HG02642 (cell line): ENCODE measurements around the gene STX8.

Experiments
- ATAC-seq: cut with Tn5 transposase; IDR thresholded peaks from one replicate; pipeline ENCODE4 v1.9.1; 2021; ENCODE audit warnings: mild to moderate bottlenecking; ENCODE audit not compliant: unreplicated experiment, poor library complexity

Gene STX8

GRCh38 chr17:9251273-9251672 is 324.3 kb downstream of the STX8 start:
- ATAC-seq = no peak

DNA sequence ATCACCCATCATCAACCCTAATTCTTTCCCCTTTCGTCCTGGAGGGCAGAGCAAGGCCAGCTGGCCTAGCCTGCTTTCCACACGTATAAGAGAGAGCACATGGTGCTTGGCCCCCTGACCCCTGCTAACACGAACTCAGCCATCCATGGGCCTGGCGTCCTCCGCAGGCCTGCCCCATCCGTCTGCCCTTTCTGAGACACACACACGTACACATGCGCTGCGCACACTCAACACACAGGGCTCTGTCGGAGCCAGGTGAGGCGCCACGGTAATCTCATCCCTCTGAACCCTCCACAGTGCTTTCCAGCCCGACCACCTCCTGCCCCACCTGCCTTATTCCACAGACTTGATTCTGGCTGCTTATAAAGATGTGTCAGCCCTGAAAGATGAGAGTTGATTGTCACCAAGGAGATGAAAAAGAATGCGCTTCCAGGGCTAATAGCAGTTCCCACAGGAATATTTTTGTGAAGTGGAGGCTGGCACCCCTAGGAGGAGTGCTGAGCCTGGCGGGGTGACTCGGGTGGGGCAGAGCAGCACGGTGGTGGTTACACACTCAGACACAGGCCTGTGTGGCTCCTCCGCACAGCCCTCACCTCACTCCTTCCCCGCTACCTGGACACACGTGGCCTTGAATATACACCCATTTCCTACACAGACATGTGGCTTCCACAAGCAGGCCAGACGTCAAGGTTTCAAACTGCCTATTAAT is 326.2 kb downstream of the STX8 start:
- no peak for ATAC-seq

DNA sequence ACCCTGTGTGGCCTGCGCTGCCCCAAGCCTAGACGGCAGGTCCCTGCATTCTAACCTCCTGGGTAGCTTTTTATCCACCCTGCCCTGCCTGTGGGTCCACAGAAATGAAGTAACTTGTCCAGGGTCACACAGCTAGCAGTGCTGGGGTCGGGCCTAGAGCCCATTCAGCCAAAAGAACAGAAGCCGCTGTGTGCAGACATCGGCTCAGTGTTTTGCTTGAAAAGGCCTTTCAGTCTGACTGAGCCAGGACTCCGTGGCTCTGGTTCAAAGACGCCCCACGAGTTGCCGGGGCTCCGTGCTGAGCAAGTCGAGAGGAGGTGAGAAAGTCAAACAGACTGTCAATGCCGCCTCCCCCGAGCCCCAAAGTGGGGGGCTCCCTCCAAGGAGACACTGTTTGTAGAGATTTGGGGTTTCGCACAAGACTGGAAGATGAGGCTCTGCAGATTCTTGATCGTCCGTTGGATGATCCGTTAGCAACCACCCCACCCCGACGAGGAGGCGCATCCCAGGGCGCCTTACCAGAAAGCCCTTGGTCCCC is 328.1 kb downstream of the STX8 start:
- no peak for ATAC-seq

DNA sequence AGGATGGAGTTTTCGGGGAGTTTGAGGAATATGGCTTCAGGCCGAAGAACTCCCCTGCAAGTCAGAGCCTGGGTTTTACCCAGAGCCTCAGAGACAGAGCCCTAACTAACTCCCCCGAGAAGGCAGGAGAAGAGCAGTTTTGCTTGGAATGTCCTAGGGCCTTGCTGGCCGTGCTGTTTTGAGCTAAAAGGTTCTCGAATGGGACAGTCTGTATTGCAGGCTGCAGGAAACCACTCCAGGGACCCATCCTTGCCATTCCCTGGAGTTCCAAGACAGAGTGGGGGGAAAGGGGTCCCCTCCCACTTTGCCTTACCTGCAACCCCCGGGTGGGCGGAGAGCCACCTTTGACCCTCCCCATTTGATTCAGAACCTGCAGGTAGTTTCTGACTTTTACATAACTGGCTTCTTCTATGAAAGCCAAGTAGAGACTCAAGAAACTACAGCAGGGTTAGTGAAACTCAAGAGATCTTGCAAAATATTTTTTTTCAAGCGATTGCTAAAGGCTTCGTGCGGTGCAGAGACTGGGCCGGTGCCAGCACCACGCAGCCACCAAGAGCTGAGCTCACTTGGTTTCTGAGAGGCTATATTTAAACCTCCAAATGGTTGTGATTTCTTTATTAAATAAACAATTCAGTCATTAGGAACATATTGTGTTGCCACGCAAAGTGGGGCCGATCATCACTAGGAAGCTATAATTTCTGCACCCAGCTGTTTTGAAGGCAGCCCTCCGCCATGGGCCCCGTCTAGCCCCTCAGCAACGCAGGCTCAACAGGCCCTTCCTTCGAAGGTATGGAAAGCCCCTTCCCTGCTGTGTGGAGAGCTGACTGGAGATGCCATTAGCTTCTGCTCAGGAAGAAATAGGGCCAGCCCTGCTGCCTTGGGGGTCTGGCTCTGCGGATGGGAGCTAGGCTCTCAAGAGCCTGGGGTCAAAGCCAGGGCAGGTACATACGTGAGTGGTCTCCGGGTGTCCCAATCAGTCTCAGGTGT is 331.3 kb downstream of the STX8 start:
- no peak for ATAC-seq

- ATAC-seq = no peak
Measured at GRCh38 chr17:9242983-9243382, 332.6 kb downstream of the STX8 start.

GRCh38 chr17:9242497-9242881 is 333.1 kb downstream of the STX8 start:
- no peak for ATAC-seq

GRCh38 chr17:9241774-9242496 is 333.7 kb downstream of the STX8 start:
- ATAC-seq = no peak

- no peak for ATAC-seq
Measured at GRCh38 chr17:9241371-9241712, 334.3 kb downstream of the STX8 start.

DNA sequence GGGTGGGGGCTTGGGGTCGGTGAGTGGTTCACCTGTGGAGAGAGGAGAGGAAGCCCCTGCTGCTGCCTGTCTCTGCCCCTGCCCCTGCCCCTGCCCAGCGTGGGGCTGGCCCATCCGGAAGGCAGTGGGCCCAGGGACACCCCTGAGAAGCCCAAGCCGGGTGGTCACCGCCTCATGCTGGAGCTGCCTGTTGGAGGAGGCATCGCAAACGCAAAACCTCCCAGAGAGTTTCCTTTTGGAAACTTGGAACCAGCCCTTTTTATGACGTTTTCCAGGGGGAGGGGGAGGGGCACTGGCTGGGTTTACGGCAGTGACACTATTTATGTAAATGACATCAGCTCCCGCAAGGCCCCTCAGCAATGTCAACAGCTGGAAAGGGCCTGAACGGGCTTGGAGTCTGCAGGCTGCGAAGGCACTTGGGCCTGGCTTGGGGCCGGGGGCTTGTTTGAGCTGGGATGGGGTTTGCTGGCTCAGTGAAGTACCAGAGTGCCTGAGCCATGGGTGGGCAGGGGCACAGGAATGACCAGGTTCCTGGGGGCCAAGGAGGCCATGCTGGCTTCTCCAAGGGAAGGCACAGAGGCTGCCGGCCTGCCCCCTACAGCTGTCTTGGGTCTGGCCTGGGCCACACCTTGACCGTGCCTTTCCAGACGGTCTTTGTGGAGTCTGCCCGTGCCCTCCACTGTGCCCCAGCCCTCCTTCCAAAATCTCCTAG is 334.8 kb downstream of the STX8 start:
- no peak for ATAC-seq

GRCh38 chr17:9239793-9240658 is 335.6 kb downstream of the STX8 start:
- peak; percentile 59 for ATAC-seq

DNA sequence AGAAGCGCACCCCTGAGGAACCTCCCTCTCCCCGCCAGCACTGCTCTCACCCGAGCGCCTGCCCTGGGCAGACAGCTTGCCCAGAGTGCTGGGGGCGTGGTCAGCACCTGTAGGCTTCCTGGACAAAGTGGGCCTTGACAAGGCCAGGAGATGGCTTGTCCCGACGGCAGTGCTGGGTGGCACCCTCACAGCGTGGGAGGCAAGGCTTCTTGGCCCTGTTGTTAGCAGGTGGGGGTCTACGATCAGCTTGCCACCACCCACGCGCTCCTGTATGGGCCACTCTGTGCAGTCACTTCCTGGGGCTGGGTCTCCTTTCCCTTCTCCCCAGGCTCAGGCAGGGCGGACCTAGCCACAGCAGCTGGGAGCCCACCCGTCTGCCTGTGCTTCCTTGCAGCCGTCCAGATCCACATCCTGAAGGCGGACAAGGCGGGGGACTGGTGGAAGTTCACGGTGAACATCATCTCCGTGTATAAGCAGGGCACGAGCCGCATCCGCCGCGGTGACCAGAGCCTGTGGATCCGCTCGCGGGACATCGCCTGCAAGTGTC is 336.3 kb downstream of the STX8 start:
- ATAC-seq = peak; percentile 10

DNA sequence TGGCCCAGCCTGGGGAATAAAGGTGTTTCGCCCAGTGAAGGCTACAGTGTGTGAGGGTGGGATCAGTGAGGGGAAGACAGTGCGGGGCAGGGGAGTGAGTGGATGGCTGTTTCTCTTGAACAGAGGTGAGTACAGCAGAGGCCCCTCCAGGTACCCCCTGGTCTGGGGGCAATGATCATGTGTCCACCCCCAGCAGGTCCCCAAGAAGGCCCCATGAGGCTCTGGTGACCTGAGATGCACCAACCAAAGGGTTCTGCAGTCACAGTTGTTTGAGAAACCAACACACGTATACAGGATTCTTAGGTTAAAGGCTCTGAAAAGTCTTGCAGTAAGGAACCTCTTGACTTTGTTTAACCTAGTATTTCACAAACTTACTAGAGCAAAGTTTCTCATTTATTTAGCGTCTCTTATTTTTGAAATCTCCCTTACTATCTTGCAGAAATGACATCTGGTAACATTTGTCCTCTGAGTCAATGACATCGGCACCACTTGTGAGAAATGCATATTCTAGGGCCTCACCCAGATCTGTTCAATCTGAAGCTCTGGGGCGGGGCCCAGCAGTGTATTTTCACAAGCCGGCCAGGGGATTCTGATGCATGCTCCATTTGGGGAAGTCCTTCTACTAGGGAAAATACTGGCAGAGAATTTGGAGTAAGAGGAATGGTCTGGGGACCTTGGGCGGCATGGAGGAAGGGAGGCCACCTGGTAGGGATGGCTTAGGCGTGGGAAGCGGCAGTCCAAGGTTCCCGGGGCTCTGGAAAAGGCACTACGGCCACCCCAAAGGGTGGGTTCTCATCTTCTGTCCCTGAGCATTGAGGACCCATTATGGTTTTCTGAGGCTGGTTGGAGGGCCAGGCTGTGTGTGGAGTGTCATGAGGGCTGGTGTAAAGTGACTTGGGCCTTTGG is 337.0 kb downstream of the STX8 start:
- no peak for ATAC-seq

GRCh38 chr17:9237661-9238301 is 337.8 kb downstream of the STX8 start:
- no peak for ATAC-seq

DNA sequence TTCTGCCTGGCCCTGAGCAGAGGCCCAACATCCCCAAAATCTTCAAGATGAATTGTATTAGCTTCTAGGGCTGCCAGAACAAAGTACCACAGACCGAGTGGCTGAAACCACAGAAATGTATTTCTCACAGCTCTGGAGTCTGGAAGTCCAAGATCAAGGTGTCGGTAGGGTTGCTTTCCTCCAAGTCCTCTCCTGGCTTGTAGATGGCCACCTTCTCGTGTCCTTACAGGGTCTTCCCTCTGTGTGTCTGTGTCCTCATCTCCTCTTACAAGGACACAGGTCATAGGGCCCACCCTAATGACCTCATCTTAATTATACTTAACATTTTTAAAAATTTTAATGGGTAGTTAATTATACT is 338.6 kb downstream of the STX8 start:
- ATAC-seq = no peak

- ATAC-seq = no peak
Measured at GRCh38 chr17:9236286-9237052, 339.2 kb downstream of the STX8 start.

DNA sequence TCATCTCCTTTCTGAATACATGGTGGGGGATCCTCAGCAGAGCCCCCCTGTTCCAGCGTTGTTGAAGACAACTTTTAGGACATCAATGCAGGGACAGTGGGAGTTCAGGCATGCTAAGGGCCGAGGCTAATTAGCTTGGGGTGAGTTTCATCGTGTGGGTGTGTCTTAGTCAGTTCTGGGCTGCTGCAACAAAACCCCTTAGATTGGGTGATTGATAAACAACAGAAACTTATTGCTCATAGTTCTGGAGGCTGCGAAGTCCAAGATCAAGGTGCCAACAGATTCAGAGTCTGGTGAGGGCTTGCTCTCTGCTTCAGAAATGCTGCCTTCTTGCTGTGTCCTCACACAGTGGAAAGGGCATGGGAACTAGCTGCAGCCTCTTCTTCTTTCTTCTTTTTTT is 340.3 kb downstream of the STX8 start:
- no peak for ATAC-seq
